ENCODE results near the gene NRXN3.

DNA sequence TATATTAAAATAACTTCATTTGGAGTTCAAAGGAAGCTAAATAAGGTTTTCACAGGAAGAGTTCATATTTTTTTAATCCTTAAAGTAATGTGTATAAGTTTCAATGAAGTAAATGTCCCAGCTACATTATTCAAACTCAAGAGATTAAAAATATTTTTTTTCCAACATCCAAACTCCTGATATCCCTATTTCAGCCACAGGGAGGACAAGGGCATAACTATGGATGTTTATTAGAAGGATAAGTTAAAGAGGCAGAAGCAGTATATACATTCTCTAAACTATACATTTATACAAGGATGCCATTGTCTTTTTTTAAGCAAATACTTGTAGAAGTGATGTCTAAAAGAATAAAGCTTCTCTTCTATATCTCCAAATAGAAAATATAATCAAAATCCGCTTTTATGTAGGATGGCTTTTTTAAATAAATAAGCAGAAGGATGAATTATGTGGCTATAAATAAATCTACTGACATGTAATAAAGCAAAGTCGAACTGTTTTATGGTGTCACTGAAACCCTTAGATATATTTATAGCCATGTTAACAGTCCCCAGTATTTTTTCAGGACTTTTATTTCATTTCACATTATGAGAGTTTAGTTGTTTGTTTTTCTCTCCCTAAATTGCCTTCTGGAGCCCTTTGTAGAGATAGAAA is 1104.6 kb downstream of the NRXN3 start:
- TF ChIP-seq, protein P1, sequence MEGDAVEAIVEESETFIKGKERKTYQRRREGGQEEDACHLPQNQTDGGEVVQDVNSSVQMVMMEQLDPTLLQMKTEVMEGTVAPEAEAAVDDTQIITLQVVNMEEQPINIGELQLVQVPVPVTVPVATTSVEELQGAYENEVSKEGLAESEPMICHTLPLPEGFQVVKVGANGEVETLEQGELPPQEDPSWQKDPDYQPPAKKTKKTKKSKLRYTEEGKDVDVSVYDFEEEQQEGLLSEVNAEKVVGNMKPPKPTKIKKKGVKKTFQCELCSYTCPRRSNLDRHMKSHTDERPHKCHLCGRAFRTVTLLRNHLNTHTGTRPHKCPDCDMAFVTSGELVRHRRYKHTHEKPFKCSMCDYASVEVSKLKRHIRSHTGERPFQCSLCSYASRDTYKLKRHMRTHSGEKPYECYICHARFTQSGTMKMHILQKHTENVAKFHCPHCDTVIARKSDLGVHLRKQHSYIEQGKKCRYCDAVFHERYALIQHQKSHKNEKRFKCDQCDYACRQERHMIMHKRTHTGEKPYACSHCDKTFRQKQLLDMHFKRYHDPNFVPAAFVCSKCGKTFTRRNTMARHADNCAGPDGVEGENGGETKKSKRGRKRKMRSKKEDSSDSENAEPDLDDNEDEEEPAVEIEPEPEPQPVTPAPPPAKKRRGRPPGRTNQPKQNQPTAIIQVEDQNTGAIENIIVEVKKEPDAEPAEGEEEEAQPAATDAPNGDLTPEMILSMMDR (conservative IDR thresholded peaks at IDR 0.05 in 1 of 2, IDR thresholded peaks at IDR 0.05 in 1 of 2; ENCODE audit: low read depth in 1 of 2, low read length in 2 of 2), result peak in 1 of 2 donors; percentile 47
- TF ChIP-seq EZH2 (IDR thresholded peaks at IDR 0.05; ENCODE audit: low read length, missing control alignments), result no peak

All from fibroblast of lung (primary cell).